HUES6 (cell line): ENCODE results near the gene CAND1.

Source experiments
- H3K27ac ChIP-seq: 2 replicates; pipeline ENCODE4 v1.7.0; 2013; ENCODE audit warnings: low read depth, mild to moderate bottlenecking, low read length, inconsistent platforms
- H3K27me3 ChIP-seq: 2 replicates; pipeline ENCODE4 v1.6.1; 2013; ENCODE audit warnings: low read length; ENCODE audit not compliant: control insufficient read depth, insufficient read depth
- H3K36me3 ChIP-seq: 2 replicates; pipeline ENCODE4 v1.6.1; 2013; ENCODE audit warnings: low read length; ENCODE audit not compliant: control insufficient read depth, insufficient read depth
- H3K4me1 ChIP-seq: 2 replicates; pipeline ENCODE4 v1.6.1; 2013; ENCODE audit warnings: low read length; ENCODE audit not compliant: control insufficient read depth, insufficient read depth
- H3K4me3 ChIP-seq: 2 replicates; pipeline ENCODE4 v1.5.1; 2013; ENCODE audit warnings: low read depth, low read length
- H3K9ac ChIP-seq: one replicate; pipeline ENCODE4 v1.6.1; 2013; ENCODE audit warnings: mild to moderate bottlenecking, low read length
- H3K9me3 ChIP-seq: 2 replicates; pipeline ENCODE4 v1.6.1; 2013; ENCODE audit warnings: low read depth, low read length; ENCODE audit not compliant: control insufficient read depth, insufficient read depth

Gene CAND1

GRCh38 chr12:67280572-67280971 is 11.4 kb downstream of the CAND1 start:
- H3K9me3 ChIP-seq: no peaks in the 10 kb centered on the region
- H3K27me3 ChIP-seq: no peaks in the 10 kb centered on the region
- H3K36me3 ChIP-seq: peaks cover 40% of the 10 kb centered on the region
- H3K27ac ChIP-seq: no peak overlapping the region
- H3K4me1 ChIP-seq: peaks cover 4% of the 10 kb centered on the region; the same call in 1 of the 2 replicates
- no peak overlapping the region for H3K4me3 ChIP-seq
- no peak overlapping the region for H3K9ac ChIP-seq

DNA sequence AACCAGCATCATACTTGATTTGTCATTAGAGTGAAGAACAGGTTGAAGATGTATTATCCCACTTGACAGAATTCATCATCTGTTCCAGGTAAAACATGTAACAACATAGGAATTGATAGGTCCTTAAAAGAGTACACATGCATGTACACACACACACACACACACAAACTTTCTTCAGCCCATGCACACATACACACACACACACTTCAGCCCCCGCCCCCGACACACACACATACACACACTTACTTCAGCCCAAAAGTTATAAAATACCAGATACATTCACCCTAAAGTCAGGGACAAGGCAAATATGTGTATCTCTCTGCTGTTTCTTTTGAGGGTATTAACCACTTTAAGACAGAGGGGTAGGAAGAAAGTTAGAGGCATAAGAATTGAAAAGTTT is 15.4 kb downstream of the CAND1 start:
- H3K27ac ChIP-seq: no peak overlapping the region
- H3K4me1 ChIP-seq: no peaks in the 10 kb centered on the region
- no peaks in the 10 kb centered on the region for H3K27me3 ChIP-seq
- peaks cover 40% of the 10 kb centered on the region for H3K36me3 ChIP-seq
- no peak overlapping the region for H3K4me3 ChIP-seq
- H3K9me3 ChIP-seq: no peaks in the 10 kb centered on the region
- no peak overlapping the region for H3K9ac ChIP-seq

DNA sequence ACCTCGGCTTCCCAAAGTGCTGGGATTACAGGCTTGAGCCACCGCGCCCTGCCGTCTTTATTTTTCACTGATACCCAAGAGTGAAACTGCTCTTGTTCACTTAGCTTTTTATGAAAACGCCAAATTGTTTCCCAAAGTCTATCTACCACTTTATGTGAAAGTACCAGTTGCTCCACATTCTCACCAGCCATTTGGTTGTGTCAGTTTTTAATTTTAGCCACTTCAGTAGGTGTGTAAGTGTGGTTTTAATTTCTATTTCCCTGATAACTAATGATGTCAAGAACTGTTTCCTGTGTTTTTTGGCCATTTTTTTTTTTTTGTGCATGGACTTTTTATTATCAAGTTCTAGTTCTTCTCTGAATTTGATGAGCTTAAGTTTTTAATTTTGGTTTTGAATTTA is 17.1 kb downstream of the CAND1 start:
- no peaks in the 10 kb centered on the region for H3K27me3 ChIP-seq
- H3K27ac ChIP-seq: no peak overlapping the region
- no peak overlapping the region for H3K4me3 ChIP-seq
- H3K9ac ChIP-seq: no peak overlapping the region
- H3K9me3 ChIP-seq: no peaks in the 10 kb centered on the region
- no peaks in the 10 kb centered on the region for H3K4me1 ChIP-seq
- H3K36me3 ChIP-seq: peaks cover 43% of the 10 kb centered on the region

DNA sequence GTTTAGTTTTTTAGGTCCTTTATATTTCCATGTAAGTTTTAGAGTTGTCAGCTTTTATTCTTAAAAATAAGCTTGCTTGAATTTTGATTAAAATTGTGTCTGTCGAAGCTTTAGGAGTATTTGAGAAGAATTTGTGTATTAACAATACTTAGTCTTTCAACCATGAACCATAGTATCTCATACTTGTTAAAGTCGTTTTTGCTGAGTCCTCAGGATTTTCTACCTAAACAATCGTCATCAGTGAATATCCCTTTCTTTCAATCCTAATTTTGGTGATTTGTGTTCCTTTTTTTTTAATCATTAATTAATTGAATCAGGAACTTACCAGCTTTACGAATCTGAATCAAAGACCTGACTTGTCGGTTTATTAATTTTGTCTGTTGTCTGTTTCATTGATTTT is 18.2 kb downstream of the CAND1 start:
- Histone ChIP-seq H3K27ac (no peak overlapping the region), H3K4me1 (no peaks in the 10 kb centered on the region), H3K4me3 (no peak overlapping the region), H3K27me3 (no peaks in the 10 kb centered on the region), H3K9ac (no peak overlapping the region), H3K36me3 (peaks cover 39% of the 10 kb centered on the region), H3K9me3 (no peaks in the 10 kb centered on the region)

DNA sequence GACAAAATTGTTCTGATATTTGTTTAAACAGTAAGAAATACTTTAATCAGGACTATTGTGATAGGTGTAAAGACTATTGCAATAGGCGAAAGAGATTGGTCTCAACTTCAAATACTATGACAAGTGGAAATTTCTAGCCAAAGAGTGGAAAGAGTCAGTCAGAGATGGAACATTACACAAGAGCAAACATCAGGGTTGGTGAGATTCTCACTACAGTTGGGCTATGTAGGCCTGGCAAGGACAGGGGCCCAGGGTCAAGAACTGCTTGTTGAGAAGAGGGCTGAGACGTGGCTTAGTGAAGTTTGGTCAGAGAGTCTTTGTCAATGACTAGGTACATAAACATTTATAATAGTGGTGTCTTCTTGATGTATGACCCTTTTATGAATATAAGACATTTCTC is 19.4 kb downstream of the CAND1 start:
- no peaks in the 10 kb centered on the region for H3K9me3 ChIP-seq
- no peak overlapping the region for H3K4me3 ChIP-seq
- no peaks in the 10 kb centered on the region for H3K27me3 ChIP-seq
- H3K36me3 ChIP-seq: peaks cover 39% of the 10 kb centered on the region
- no peak overlapping the region for H3K9ac ChIP-seq
- no peak overlapping the region for H3K27ac ChIP-seq
- no peaks in the 10 kb centered on the region for H3K4me1 ChIP-seq

DNA sequence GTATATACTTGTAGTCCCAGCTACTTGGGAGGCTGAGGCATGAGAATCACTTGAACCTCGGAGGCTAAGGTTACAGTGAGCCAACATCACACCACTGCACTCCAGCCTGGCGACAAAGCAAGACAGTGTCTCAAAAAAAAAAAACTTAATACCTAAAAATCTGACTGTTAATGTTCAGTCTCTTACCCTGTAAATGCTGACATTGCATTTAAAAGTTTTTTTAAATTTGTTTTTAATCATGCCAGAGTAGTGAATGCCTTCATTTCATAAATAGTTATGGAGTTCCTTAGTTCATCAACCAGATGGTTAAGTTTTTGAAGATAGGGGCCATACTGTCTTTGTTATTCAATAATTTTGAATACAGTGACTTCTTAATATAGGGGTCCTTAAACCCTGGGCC is 21.2 kb downstream of the CAND1 start:
- no peak overlapping the region for H3K4me3 ChIP-seq
- peaks cover 38% of the 10 kb centered on the region for H3K36me3 ChIP-seq
- H3K9ac ChIP-seq: no peak overlapping the region
- no peaks in the 10 kb centered on the region for H3K27me3 ChIP-seq
- H3K4me1 ChIP-seq: no peaks in the 10 kb centered on the region
- no peak overlapping the region for H3K27ac ChIP-seq
- no peaks in the 10 kb centered on the region for H3K9me3 ChIP-seq

DNA sequence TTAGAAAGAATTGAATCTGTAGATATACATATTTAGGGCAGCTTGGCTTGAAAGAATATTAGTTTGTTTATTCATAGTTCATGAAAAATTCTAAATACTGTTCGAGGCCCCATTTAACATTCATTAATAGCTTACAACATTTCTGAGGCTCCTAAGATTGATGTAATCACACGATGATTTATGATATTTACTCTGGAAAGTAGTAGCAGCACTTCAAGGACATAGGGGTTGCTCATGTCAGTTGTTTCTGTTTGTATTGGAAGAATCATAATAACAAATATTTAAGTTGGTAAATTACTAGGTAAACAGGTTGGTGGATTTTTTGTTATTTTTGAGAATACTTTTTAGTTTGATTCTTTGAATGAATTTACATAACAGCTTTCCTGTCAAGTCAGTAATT is 30.4 kb downstream of the CAND1 start:
- Histone ChIP-seq H3K36me3 (peaks cover 94% of the 10 kb centered on the region), H3K9me3 (no peaks in the 10 kb centered on the region), H3K27me3 (no peaks in the 10 kb centered on the region), H3K9ac (no peak overlapping the region), H3K4me3 (no peak overlapping the region), H3K4me1 (no peaks in the 10 kb centered on the region), H3K27ac (no peak overlapping the region)

DNA sequence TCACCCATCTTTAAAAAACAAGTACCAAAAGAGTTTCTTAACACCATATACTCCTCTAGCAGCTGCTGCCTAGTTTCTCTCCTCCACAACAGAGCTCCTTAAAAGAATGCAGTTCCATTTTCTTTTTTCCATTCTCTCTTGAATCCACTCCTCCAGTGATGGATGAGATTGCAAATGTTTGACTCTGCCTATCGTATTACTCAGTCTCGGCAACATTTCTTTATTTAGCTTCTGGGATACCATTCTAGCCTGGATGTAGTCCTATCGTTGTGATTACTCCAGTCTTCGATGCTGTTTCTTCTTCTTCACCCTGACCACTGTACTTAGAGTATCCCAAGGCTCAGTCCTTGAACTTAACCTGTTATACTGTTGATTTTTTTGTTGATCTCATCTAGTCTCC is 30.8 kb downstream of the CAND1 start:
- Histone ChIP-seq H3K9ac (no peak overlapping the region), H3K27ac (no peak overlapping the region), H3K36me3 (peaks cover 94% of the 10 kb centered on the region), H3K9me3 (no peaks in the 10 kb centered on the region), H3K4me3 (no peak overlapping the region), H3K27me3 (no peaks in the 10 kb centered on the region), H3K4me1 (no peaks in the 10 kb centered on the region)

- H3K36me3 ChIP-seq: peaks cover 94% of the 10 kb centered on the region
- H3K27ac ChIP-seq: no peak overlapping the region
- H3K9me3 ChIP-seq: no peaks in the 10 kb centered on the region
- H3K4me1 ChIP-seq: no peaks in the 10 kb centered on the region
- H3K4me3 ChIP-seq: no peak overlapping the region
- H3K9ac ChIP-seq: no peak overlapping the region
- no peaks in the 10 kb centered on the region for H3K27me3 ChIP-seq
Measured at GRCh38 chr12:67302162-67302561, 33.0 kb downstream of the CAND1 start.

DNA sequence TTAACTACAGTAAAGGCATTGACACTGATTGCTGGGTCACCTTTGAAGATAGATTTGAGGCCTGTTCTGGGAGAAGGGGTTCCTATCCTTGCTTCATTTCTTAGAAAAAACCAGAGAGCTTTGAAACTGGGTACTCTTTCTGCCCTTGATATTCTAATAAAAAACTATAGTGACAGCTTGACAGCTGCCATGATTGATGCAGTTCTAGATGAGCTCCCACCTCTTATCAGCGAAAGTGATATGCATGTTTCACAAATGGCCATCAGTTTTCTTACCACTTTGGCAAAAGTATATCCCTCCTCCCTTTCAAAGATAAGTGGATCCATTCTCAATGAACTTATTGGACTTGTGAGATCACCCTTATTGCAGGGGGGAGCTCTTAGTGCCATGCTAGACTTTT is 36.4 kb downstream of the CAND1 start:
- Histone ChIP-seq H3K4me3 (no peak overlapping the region), H3K9ac (no peak overlapping the region), H3K36me3 (peaks cover 94% of the 10 kb centered on the region), H3K27ac (no peak overlapping the region), H3K27me3 (no peaks in the 10 kb centered on the region), H3K9me3 (no peaks in the 10 kb centered on the region), H3K4me1 (no peaks in the 10 kb centered on the region)

GRCh38 chr12:67306712-67307111 is 37.6 kb downstream of the CAND1 start:
- peaks cover 95% of the 10 kb centered on the region for H3K36me3 ChIP-seq
- H3K4me3 ChIP-seq: no peak overlapping the region
- H3K9me3 ChIP-seq: no peaks in the 10 kb centered on the region
- no peak overlapping the region for H3K9ac ChIP-seq
- no peaks in the 10 kb centered on the region for H3K27me3 ChIP-seq
- H3K27ac ChIP-seq: no peak overlapping the region
- H3K4me1 ChIP-seq: no peaks in the 10 kb centered on the region

- no peak overlapping the region for H3K4me3 ChIP-seq
- H3K9ac ChIP-seq: no peak overlapping the region
- no peaks in the 10 kb centered on the region for H3K27me3 ChIP-seq
- no peak overlapping the region for H3K27ac ChIP-seq
- H3K9me3 ChIP-seq: no peaks in the 10 kb centered on the region
- H3K4me1 ChIP-seq: no peaks in the 10 kb centered on the region
- H3K36me3 ChIP-seq: peaks cover 87% of the 10 kb centered on the region
Measured at GRCh38 chr12:67315661-67316060, 46.5 kb downstream of the CAND1 start.
